Measurements from ENCODE around the gene BCAR3.

BCAR3 gene

GRCh38 chr1:93631626-93632365 is 49.8 kb downstream of the BCAR3 start:
- Histone ChIP-seq H3K27me3 (ENCODE audit: insufficient read depth, poor library complexity, severe bottlenecking) (no peaks in the 10 kb centered on the region), H3K9me3 (ENCODE audit: severe bottlenecking) (no peaks in the 10 kb centered on the region), H3K4me1 (ENCODE audit: insufficient read depth, poor library complexity, severe bottlenecking) (peaks cover 43% of the 10 kb centered on the region), H3K4me3 (ENCODE audit: severe bottlenecking) (no peak overlapping the region), H3K27ac (ENCODE audit: poor library complexity, severe bottlenecking) (peak overlapping the region; percentile 96), H3K36me3 (ENCODE audit: low read depth) (peaks cover 87% of the 10 kb centered on the region)
- peak; percentile 33 for TF ChIP-seq CTCF (IDR thresholded peaks at IDR 0.05; ENCODE audit: poor library complexity, severe bottlenecking)
- no peak for DNase-seq (ENCODE audit: low spot score)
- ATAC-seq (ENCODE audit: low read depth) = peak; percentile 13; the same call in 1 of the 3 replicates

GRCh38 chr1:93630168-93630567 is 51.5 kb downstream of the BCAR3 start:
- DNase-seq (ENCODE audit: low spot score) (no peak), ATAC-seq (ENCODE audit: low read depth) (no peak)
- H3K9me3 ChIP-seq (ENCODE audit: severe bottlenecking) = no peaks in the 10 kb centered on the region
- H3K27me3 ChIP-seq (ENCODE audit: insufficient read depth, poor library complexity, severe bottlenecking) = no peaks in the 10 kb centered on the region
- TF ChIP-seq CTCF (IDR thresholded peaks at IDR 0.05; ENCODE audit: poor library complexity, severe bottlenecking) = no peak
- H3K4me1 ChIP-seq (ENCODE audit: insufficient read depth, poor library complexity, severe bottlenecking) = peaks cover 59% of the 10 kb centered on the region
- H3K27ac ChIP-seq (ENCODE audit: poor library complexity, severe bottlenecking) = peak overlapping the region; percentile 96
- no peak overlapping the region for H3K4me3 ChIP-seq (ENCODE audit: severe bottlenecking)
- peaks cover 81% of the 10 kb centered on the region for H3K36me3 ChIP-seq (ENCODE audit: low read depth)

- peak; percentile 67 for ATAC-seq (ENCODE audit: low read depth)
- DNase-seq (ENCODE audit: low spot score) = no peak
- Histone ChIP-seq H3K36me3 (ENCODE audit: low read depth) (peaks cover 79% of the 10 kb centered on the region), H3K9me3 (ENCODE audit: severe bottlenecking) (no peaks in the 10 kb centered on the region), H3K4me3 (ENCODE audit: severe bottlenecking) (no peak overlapping the region), H3K4me1 (ENCODE audit: insufficient read depth, poor library complexity, severe bottlenecking) (peaks cover 67% of the 10 kb centered on the region), H3K27ac (ENCODE audit: poor library complexity, severe bottlenecking) (peak overlapping the region; percentile 96), H3K27me3 (ENCODE audit: insufficient read depth, poor library complexity, severe bottlenecking) (no peaks in the 10 kb centered on the region)
- peak; percentile 91 for TF ChIP-seq CTCF (IDR thresholded peaks at IDR 0.05; ENCODE audit: poor library complexity, severe bottlenecking)
Observed at GRCh38 chr1:93629101-93630059, 52.3 kb downstream of the BCAR3 start.

GRCh38 chr1:93628681-93629080 is 53.0 kb downstream of the BCAR3 start:
- Histone ChIP-seq H3K4me1 (ENCODE audit: insufficient read depth, poor library complexity, severe bottlenecking) (peaks cover 74% of the 10 kb centered on the region), H3K4me3 (ENCODE audit: severe bottlenecking) (no peak overlapping the region), H3K27me3 (ENCODE audit: insufficient read depth, poor library complexity, severe bottlenecking) (no peaks in the 10 kb centered on the region), H3K36me3 (ENCODE audit: low read depth) (peaks cover 77% of the 10 kb centered on the region), H3K9me3 (ENCODE audit: severe bottlenecking) (no peaks in the 10 kb centered on the region), H3K27ac (ENCODE audit: poor library complexity, severe bottlenecking) (peak overlapping the region; percentile 96)
- DNase-seq (ENCODE audit: low spot score) (no peak), ATAC-seq (ENCODE audit: low read depth) (no peak)
- TF ChIP-seq CTCF (IDR thresholded peaks at IDR 0.05; ENCODE audit: poor library complexity, severe bottlenecking) = no peak

Data from RWPE2 (cell line).